Ovary (tissue), 3 donors: ENCODE measurements around the gene ALX4.

Experiments used
- CTCF ChIP-seq, 3 donors: fragments of 450-650 bp in 2 of 3; fragments of 200-600 bp in 1 of 3; IDR thresholded peaks; one replicate each; pipeline versions ENCODE4 v1.5.1 to v1.8.0; 2016 to 2022; ENCODE audit warnings: antibody characterized with exemption in 3 of 3, mild to moderate bottlenecking in 1 of 3
- POLR2A ChIP-seq: fragments of 450-650 bp; IDR thresholded peaks from one replicate; pipeline ENCODE4 v1.6.1; 2017; ENCODE audit warnings: antibody characterized with exemption, mild to moderate bottlenecking, moderate library complexity
- donor health status: DM: no; HTN: no; CAD: no.

GRCh38 chr11:44325698-44326097 is 15.8 kb upstream of the ALX4 start:
- TF ChIP-seq POLR2A (no peak), CTCF (IDR thresholded peaks at IDR 0.05) (no peak)
